ENCODE results near the gene CADM2. TPM values are rescaled to one million over a fixed set of nuclear protein-coding genes. Genes with fewer than 3 reads are reported as not detected.

Gene CADM2
- total RNA-seq, 1 experiment from 2014 or later = 10.9 TPM

- Histone ChIP-seq H3K79me1 (ENCODE audit: insufficient read depth, low read depth, low read length, poor library complexity, severe bottlenecking) (no peaks in the 10 kb centered on the region), H3K23me2 (ENCODE audit: insufficient read length, low read depth, low read length, poor library complexity, severe bottlenecking) (no peaks in the 10 kb centered on the region), H2BK15ac (ENCODE audit: low read depth, low read length) (no peak overlapping the region), H2AFZ (ENCODE audit: low read length) (peak overlapping the region; percentile 63), H2BK5ac (ENCODE audit: insufficient read length, low read length) (no peak overlapping the region), H2AK5ac (ENCODE audit: insufficient read length, low read length) (no peak overlapping the region), H3T11ph (ENCODE audit: low read length) (no peak overlapping the region), H3K23ac (ENCODE audit: insufficient read length, low read depth, low read length) (no peak overlapping the region), H2BK120ac (ENCODE audit: low read depth, low read length, poor library complexity, severe bottlenecking) (no peak overlapping the region), H2BK12ac (ENCODE audit: insufficient read length, low read depth, low read length) (no peak overlapping the region), H3K27me3 (ENCODE audit: insufficient read depth, low read length) (no peaks in the 10 kb centered on the region), H4K5ac (ENCODE audit: insufficient read length, low read depth, low read length) (no peak overlapping the region), H4K8ac (replicated peaks; ENCODE audit: insufficient read length, low read depth, low read length) (no peak overlapping the region), H3K27ac (ENCODE audit: insufficient read length, low read depth, low read length) (no peak overlapping the region), H3K9me3 (ENCODE audit: control insufficient read depth, low read depth, low read length) (no peaks in the 10 kb centered on the region), H3K4me2 (ENCODE audit: insufficient read depth, insufficient read length, low read length) (no peak overlapping the region), H4K91ac (ENCODE audit: insufficient read length, low read depth, low read length) (no peak overlapping the region), H3K4me1 (ENCODE audit: insufficient read depth, low read length) (no peaks in the 10 kb centered on the region; the same call in 1 of the 2 replicates), H3K4ac (ENCODE audit: low read depth, low read length) (no peak overlapping the region), H3K18ac (ENCODE audit: insufficient read length, low read depth, low read length) (no peak overlapping the region), H3K56ac (ENCODE audit: insufficient read length, low read depth, low read length) (no peak overlapping the region), H3K14ac (ENCODE audit: insufficient read depth, low read length) (no peak overlapping the region), H3K9ac (ENCODE audit: extremely low read depth, insufficient read length, low read length) (no peak overlapping the region), H3K79me2 (ENCODE audit: insufficient read depth, low read length) (no peaks in the 10 kb centered on the region), H2BK20ac (ENCODE audit: low read depth, low read length, poor library complexity, severe bottlenecking) (no peak overlapping the region), H4K20me1 (ENCODE audit: control insufficient read depth, insufficient read depth, insufficient read length) (no peaks in the 10 kb centered on the region)
- Mint-ChIP-seq H3K4me1 (peaks cover 11 to 16% of the 10 kb centered on the region in 2 experiments), H3K4me3 (no peak overlapping the region), H3K27ac (peak overlapping the region; percentile 13 to 92 (median 80); a peak in 5 of 7 replicates), H3K36me3 (ENCODE audit: insufficient read depth in 1 of 3, low read depth in 3 of 3) (no peaks in the 10 kb centered on the region), H3K27me3 (ENCODE audit: low read depth) (no peaks in the 10 kb centered on the region), H3K9me3 (peaks cover 0 to 2% of the 10 kb centered on the region in 2 experiments; a peak in 1 of 5 replicates)
- no CpG with 5 or more reads among the region's 5 CpGs for WGBS (ENCODE audit: extremely low coverage, insufficient read length, low lambda C conversion rate)
- DNase-seq = no peak
- no peak for TF ChIP-seq CTCF (conservative IDR thresholded peaks at IDR 0.05)
These were observed 944.6 kb downstream of the CADM2 start for GRCh38 chr3:85903434-85903833.

All from H9 (cell line).